Thoracic aorta (tissue), 2 donors: ENCODE results near the gene SPHK1. TPM values are rescaled to one million over a fixed set of nuclear protein-coding genes. Genes with fewer than 3 reads are reported as not detected.

Experiments
- ATAC-seq: fragments of 150-250 bp; one replicate; pipeline ENCODE4 v1.8.0; 2017; ENCODE audit warnings: low read depth; ENCODE audit not compliant: insufficient number of reproducible peaks, low FRiP score
- DNase-seq: peaks from one replicate; pipeline ENCODE4 v3.0.0-alpha.2; 2020; ENCODE audit warnings: low spot score
- H3K27ac ChIP-seq, 2 donors: fragments of 200-600 bp; sonication (generic); 1 replicate in 1 of 2; 2 replicates in 1 of 2; pipeline ENCODE4 v1.5.1; 2016; ENCODE audit warnings: mild to moderate bottlenecking in 2 of 2, moderate library complexity in 2 of 2
- H3K27me3 ChIP-seq: fragments of 200-600 bp; sonication (generic); replicated peaks from 2 replicates; pipeline ENCODE4 v1.6.0; 2016; ENCODE audit warnings: mild to moderate bottlenecking; ENCODE audit not compliant: insufficient read depth
- H3K36me3 ChIP-seq: fragments of 200-600 bp; sonication (generic); one replicate; pipeline ENCODE4 v1.5.1; 2016
- H3K4me1 ChIP-seq, 2 donors: fragments of 200-600 bp; sonication (generic); 1 replicate in 1 of 2; 2 replicates in 1 of 2; pipeline versions ENCODE4 v1.5.1 to v1.6.0; 2016; ENCODE audit warnings: low read depth in 2 of 2, mild to moderate bottlenecking in 1 of 2; ENCODE audit not compliant: control insufficient read depth in 1 of 2
- H3K4me3 ChIP-seq: fragments of 200-600 bp; sonication (generic); 2 replicates; pipeline ENCODE4 v1.5.1; 2016; ENCODE audit warnings: mild to moderate bottlenecking
- H3K9me3 ChIP-seq: fragments of 200-600 bp; sonication (generic); 2 replicates; pipeline ENCODE4 v1.5.1; 2016
- total RNA-seq, 2 donors: library from RNA; depleted of rRNA; stranded (reverse); fragments of >200 nt; gene quantifications; one replicate each; pipeline versions ENCODE4 v1.1.0 to v1.2.3, GENCODE V29; 2016
- TF ChIP-seq, protein P1 (sequence below): fragments of 200-600 bp; sonication (generic); IDR thresholded peaks from one replicate; pipeline ENCODE4 v1.5.1; 2019; ENCODE audit warnings: antibody characterized with exemption

The SPHK1 gene
- total RNA-seq, 2 donors from 2014 or later = 46.8 to 47.4 TPM

DNA sequence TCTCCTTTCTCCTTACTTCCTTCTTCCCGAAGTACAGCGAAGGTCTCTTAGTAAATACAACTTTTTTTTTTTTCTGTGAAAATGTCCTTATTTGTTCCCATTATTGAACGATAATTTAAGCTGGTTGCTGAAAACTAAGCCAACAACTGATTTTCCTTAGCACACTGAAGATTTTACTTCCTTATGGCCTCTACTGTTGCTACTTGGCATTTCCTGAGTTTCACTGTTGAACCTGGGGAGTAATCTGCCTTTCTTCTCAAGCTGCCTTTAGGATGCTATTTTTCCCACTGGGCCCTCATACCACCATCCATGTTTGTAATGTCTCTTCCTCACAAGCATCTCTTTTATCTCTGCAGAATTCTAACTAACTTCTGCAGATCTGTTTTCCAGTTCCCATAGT is 42.4 kb downstream of the SPHK1 start:
- no peaks in the 10 kb centered on the region for H3K27me3 ChIP-seq
- TF ChIP-seq, protein P1, sequence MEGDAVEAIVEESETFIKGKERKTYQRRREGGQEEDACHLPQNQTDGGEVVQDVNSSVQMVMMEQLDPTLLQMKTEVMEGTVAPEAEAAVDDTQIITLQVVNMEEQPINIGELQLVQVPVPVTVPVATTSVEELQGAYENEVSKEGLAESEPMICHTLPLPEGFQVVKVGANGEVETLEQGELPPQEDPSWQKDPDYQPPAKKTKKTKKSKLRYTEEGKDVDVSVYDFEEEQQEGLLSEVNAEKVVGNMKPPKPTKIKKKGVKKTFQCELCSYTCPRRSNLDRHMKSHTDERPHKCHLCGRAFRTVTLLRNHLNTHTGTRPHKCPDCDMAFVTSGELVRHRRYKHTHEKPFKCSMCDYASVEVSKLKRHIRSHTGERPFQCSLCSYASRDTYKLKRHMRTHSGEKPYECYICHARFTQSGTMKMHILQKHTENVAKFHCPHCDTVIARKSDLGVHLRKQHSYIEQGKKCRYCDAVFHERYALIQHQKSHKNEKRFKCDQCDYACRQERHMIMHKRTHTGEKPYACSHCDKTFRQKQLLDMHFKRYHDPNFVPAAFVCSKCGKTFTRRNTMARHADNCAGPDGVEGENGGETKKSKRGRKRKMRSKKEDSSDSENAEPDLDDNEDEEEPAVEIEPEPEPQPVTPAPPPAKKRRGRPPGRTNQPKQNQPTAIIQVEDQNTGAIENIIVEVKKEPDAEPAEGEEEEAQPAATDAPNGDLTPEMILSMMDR = no peak
- H3K9me3 ChIP-seq = no peaks in the 10 kb centered on the region
- H3K27ac ChIP-seq = no peak overlapping the region
- no peak overlapping the region for H3K4me3 ChIP-seq
- DNase-seq (no peak), ATAC-seq (no peak)
- peaks cover 3 to 14% of the 10 kb centered on the region in 2 donors for H3K4me1 ChIP-seq
- H3K36me3 ChIP-seq = peaks cover 5% of the 10 kb centered on the region

DNA sequence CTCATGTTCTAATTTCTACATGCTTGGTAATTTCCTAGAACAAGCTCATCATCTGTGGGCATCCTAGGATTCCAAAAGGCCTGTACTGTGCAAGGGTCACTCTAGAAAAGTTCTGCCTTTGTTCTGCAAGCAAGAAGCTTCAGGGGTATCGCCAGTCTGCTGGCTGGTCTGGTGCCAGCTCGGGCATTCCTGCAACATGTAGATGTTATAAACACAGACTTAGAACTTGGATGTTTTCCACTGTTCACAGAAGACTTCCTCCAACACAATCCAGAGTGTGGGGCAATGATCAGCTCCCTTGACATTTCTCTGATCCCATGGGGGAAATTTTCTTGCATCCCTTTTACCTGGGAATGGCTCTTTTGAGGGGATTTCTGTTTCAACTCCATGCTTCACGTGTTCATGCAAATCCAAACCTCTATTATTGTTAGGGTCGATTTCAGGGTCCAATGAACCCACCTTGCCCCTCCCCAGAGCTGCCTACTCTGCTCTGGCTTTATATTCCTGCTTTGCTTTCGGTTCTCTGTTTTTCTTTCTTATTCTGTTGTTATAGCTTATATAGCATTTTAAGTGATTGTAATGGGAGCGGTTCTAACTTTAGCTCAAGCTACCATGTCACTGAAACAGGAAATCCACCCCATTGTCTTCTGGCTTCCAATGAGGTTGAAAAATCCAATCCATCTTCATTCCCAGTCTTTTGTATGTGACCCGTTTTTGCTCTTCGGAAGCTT is 43.3 kb downstream of the SPHK1 start:
- Histone ChIP-seq H3K36me3 (peaks cover 5% of the 10 kb centered on the region), H3K9me3 (no peaks in the 10 kb centered on the region), H3K27ac (no peak overlapping the region), H3K27me3 (no peaks in the 10 kb centered on the region), H3K4me3 (no peak overlapping the region), H3K4me1 (peaks cover 3 to 14% of the 10 kb centered on the region in 2 donors)
- TF ChIP-seq, protein P1 = no peak
- no peak for DNase-seq
- ATAC-seq = no peak

DNA sequence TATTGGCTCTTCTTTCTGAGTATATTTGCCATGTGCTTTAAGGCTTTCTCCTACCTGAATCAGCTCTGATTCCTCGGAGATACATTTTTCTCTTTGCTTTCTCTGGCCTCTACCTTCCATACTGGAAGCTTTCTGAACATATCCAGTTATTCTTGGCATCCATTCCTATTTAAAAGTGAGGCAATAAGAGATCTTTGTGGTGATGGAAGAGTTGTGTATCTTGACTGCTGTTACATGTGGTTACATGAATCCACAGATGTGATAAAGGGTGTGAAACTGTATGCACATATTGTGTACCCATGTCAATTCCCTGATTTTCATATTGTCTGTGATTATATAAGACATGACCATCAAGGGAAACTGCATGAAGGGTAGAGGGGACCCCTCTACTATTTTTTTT is 44.1 kb downstream of the SPHK1 start:
- no peak overlapping the region for H3K4me3 ChIP-seq
- peaks cover 5% of the 10 kb centered on the region for H3K36me3 ChIP-seq
- ATAC-seq = no peak
- TF ChIP-seq, protein P1 = no peak
- no peaks in the 10 kb centered on the region for H3K9me3 ChIP-seq
- no peak for DNase-seq
- H3K27me3 ChIP-seq = no peaks in the 10 kb centered on the region
- H3K27ac ChIP-seq = no peak overlapping the region
- peaks cover 3 to 14% of the 10 kb centered on the region in 2 donors for H3K4me1 ChIP-seq

DNA sequence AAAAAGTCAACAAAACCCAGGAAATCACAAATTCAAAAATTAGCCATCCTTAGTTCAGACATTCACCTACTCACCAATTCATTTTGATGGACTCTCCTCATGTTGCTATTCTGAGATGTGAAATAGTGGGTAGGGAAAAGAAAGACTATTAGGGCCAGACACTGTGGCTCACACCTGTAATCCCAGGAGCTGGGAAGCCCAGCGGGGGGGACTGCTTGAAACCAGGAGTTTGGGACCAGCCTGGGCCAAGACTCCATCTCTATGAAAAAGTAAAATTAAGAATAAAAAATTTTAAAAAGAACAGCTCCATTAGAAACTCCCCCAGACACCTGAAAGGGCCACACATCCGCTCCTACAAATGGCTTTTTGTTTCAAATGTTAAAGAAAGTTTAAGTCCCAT is 47.1 kb downstream of the SPHK1 start:
- ATAC-seq = no peak
- no peak for DNase-seq
- no peaks in the 10 kb centered on the region for H3K27me3 ChIP-seq
- no peak overlapping the region for H3K27ac ChIP-seq
- TF ChIP-seq, protein P1 = no peak
- H3K9me3 ChIP-seq = no peaks in the 10 kb centered on the region
- peaks cover 5% of the 10 kb centered on the region for H3K36me3 ChIP-seq
- H3K4me1 ChIP-seq = peaks cover 3 to 14% of the 10 kb centered on the region in 2 donors
- no peak overlapping the region for H3K4me3 ChIP-seq

DNA sequence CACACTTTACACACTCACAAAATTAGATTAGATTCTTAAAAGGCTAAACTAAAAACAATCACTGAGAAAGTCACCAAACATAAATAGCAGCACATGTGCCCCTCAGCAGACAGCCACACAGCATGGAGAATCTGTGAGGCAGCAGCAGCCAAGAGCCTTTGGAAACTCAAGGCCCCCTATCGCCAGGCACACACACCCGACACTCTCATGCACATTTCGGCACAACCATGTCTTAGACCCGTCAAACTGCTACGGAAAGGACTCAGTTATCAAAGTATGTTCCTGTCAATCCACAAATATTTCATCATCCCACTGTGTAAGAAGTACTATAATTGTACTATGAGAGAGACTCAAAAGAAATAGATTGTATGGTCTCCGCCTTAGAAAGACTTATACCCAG is 47.6 kb downstream of the SPHK1 start:
- no peak overlapping the region for H3K27ac ChIP-seq
- no peak for ATAC-seq
- no peak for DNase-seq
- peaks cover 5% of the 10 kb centered on the region for H3K36me3 ChIP-seq
- H3K4me1 ChIP-seq = peaks cover 3 to 14% of the 10 kb centered on the region in 2 donors
- TF ChIP-seq, protein P1 = no peak
- H3K4me3 ChIP-seq = no peak overlapping the region
- H3K9me3 ChIP-seq = no peaks in the 10 kb centered on the region
- H3K27me3 ChIP-seq = no peaks in the 10 kb centered on the region
